GM21381 (cell line): ENCODE data around the gene PRM2.
A peak's percentile ranks its signal among the peaks of the same experiment; 100 is the strongest.

Experiments used
- ATAC-seq: cut with Tn5 transposase; IDR thresholded peaks from one replicate; pipeline ENCODE4 v1.9.1; 2021; ENCODE audit warnings: mild to moderate bottlenecking, moderate library complexity; ENCODE audit not compliant: unreplicated experiment

The PRM2 gene

DNA sequence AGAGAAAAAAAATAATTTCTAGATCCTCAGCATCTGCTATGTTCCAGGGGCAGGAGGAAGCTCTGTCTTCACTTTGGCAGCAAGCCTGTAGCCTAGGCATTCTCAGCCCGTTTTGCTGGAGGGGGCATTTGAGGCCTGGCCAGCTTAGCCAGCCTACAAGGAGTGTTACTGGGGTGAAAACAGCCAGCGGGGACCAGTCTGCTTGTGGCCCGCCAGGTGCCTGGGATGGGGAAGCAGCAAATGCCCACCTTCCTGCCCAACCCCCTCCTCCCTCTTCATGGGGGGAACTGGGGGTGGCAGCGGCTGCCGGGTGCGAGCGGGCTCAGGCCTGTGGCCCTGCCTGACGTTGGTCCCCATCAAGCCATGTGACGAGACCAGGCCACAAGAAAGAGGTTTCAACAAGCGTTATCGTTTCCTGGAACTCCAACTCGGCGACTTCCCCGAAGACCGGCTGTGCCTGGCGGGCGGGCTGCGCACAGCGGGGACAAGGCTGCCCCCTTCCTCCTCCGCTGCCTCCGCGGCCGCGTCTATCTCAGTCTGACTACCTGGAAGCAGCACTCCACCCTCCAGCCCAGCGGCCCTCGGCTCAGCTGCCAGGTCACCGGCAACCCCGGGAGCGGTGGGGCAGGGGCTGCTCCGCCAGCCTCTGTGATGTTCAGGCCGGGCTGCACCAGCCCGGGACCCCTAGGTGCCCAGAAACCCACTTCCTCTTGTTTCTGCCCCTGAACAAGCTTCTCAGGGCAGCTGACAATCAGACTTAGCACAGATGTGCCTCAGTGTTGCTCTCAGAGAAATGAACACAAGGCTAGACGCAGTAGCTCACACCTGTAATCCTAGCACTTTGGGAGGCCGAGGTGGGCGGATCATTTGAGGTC lies 43.2 kb downstream of the PRM2 start:
- ATAC-seq: peak; percentile 58

DNA sequence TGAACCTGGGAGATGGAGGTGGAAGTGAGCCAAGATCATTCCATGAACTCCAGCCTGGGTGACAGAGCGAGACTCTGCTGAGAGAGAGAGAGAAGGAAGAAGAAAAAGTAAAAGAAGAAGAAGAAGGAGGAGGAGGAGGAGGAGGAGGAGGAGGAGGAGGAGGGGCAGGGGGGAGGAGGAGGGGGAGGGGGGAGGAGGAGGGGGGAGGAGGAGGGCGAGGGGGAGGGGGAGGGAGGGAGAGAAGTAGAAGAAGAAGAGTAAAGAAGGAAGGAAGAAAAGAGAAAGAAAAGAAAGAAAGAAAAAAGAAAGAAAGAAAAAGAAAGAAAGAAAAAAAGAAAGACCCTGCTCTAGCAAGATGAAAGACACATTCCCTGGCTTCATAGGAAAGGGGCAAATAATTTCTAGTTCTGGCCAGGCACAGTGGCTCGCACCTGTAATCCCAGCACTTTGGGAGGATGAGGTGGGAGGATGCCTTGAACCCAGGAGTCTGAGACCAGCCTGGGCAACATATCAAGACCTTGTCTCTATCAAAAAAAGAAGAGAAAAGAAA lies 43.9 kb downstream of the PRM2 start:
- ATAC-seq: no peak

- no peak for ATAC-seq
These were observed 44.8 kb downstream of the PRM2 start for GRCh38 chr16:11231367-11231970.

- ATAC-seq: no peak
These were observed 46.4 kb downstream of the PRM2 start for GRCh38 chr16:11229906-11230305.

GRCh38 chr16:11229432-11229831 lies 46.8 kb downstream of the PRM2 start:
- ATAC-seq: no peak

GRCh38 chr16:11225677-11226549 lies 50.4 kb downstream of the PRM2 start:
- ATAC-seq: no peak
